CD4-positive, alpha-beta T cell treated with Interleukin-15 for 1 hour (primary cell): ENCODE results near the gene GCA.
A peak's percentile ranks its signal among the peaks of the same experiment; 100 is the strongest.

Experiments
- DNase-seq: peaks from one replicate; pipeline ENCODE4 v3.0.0-alpha.2; 2020

GCA gene, protein sequence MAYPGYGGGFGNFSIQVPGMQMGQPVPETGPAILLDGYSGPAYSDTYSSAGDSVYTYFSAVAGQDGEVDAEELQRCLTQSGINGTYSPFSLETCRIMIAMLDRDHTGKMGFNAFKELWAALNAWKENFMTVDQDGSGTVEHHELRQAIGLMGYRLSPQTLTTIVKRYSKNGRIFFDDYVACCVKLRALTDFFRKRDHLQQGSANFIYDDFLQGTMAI

DNA sequence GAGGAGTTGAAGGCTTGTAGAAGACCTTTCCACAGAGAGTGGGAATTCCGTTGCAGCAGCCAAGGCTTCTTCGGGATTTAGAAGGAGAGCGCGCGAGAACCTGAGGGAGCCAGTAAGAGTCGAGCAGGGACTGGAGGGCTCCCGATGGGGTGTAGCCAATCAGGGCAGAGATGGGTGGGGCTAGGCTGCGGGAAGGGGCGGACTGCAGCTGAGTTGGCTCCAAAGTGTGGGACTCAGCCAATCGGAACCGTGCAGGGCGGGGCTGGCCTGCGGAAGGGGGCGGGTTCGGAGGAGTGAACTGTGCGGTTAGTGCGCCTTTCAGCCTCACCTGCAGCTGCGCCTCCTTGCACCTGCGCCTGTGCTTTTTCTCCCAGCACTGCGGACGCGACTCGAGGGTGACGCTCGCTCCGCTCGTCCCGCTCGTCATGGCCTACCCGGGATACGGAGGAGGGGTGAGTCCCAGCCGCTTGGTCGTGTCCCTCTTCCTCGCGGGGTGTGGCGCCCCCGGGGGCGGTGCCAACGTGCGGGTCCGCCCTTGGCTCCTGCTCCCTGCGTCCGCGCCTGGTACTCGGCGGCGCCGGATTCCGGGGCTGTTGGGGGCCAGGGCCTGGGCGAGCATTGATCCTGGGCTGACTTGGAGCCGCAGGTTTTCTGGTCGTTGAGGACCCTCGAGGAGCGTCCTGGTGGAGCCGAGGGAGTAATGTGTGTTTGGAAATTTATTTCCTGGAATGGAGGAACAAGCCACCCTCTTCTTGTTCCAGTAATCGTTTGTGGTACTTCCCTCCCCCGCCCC lies at the start of gene GCA:
Gene GCA, plus strand, starts transcription at position 309 of the 793 bp plus-strand sequence. Its CDS starts 117 bp downstream, at position 426.
- peak; percentile 96 for DNase-seq

DNA sequence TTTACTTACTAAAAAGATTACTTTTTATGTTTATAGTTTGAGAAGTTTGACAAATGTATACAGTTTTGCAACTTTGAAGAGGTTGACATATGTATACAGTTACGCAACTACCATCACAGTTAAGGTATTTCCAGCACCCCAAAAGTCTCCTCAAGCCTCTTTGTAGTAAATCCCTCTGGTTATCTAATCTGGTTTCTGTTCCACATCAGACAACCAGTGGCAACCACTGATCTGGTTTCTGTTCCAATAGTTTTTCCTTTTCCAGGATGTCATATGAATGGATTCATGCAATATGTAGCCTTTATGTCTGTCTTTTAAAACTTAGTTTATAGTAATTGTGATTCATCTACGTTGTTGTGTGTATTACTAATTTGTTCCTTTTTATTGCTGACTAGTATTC lies 48.9 kb upstream of the GCA start:
- DNase-seq: no peak

DNA sequence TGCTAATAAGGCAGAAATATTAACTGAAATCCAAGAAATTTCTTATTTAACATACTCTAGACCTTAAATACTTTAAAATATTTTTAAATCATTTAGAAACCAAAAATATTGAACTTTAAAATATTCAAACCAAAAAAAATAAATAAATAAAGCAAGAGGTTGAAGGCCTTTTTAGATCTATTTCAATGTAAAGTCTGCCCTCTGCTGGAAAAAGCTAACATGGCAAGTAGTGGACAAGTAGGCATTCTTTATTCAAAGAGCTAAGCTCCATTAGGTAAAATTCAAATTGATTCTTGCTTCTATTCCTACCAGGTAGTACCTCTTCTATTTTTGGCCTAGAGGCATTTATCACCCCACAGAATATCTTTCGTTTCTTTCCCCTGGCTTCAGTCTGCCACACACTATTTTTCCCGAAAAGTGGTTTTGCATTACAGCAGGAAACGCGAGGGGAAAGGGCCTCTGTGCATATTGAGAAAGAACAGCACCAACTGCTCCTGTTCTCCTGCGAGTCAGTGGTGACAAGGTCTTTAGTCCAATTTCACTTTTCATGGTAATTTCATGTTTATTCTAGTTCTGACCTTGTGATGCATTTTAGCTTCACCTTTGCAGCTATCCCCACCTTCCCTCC lies 45.9 kb upstream of the GCA start:
- no peak for DNase-seq

DNA sequence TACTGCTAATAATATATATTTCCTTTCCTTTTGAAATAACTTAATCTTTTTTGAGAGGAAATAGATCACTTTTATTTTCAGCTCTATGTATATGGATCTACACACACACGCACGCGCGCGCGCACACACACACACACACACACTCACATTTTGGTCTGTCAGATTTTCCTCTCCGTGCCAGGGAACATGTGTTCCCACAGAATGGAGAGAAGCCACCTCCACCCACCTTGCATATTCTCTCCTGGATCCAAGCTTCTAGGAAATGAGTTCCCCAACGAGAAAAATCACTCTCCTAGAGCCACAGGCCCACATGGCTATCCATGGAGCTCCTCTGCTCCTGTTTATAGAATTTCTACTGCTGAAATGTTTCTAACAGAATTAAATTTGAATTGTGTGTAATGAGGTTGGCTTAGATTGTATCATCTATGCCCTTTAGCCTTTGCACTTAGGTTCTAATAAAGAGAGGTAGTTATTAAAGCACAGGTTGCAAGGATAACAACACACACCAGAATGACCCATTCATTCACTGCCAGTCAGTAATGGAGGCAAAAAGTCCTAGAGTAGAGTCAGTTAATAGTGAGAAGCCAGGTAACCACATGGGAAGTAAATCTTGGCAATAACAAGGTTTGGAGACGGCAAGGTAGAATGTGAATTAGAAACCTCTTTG lies 45.1 kb upstream of the GCA start:
- no peak for DNase-seq

DNA sequence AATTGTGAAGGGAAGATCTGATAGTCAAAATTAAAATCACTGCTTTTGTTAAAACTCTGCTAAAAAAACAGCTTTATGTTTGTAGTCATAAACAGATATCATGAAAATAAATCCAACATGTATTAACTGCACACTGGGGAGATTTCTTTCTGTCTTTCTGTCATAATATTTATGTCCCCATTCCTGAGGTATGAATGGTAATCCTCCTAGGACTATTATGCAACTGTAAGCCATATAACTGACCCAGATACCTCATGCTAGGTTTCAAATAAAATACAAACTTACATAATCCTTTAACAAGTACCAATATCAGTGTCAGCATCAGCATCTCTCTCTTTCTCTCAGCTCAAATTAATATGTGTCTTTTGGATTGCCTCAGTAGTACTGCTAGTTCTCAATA lies 43.7 kb upstream of the GCA start:
- no peak for DNase-seq

DNA sequence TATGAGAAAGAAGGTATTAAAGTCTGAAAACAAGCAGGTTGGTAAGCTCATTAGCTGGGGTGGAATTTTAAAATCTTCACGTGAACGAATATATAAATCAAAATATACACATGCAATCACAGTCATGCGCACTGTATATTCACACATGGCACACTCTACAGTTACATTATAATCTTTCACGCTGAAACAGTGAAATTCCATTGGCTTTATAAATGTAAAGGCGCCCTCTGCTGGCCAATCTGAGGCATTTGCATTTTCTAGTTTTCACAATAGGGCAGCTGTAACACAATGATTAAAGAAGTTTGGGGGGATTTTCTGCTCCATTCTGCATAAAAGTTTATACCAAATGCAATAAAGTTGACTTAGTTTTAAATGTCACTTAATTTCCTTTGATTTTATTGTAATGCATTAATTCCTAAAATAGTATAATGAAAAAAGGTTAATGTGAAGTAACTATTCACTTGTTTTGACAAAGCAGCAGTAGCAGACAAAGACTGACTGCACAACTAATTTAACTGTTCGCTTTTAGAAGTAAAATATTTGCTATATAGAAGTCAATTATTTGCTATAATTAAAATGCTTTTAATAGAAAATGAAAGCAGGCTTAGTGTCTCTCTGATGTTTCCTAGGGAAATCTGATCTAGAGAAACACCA lies 42.7 kb upstream of the GCA start:
- peak; percentile 43 for DNase-seq

DNA sequence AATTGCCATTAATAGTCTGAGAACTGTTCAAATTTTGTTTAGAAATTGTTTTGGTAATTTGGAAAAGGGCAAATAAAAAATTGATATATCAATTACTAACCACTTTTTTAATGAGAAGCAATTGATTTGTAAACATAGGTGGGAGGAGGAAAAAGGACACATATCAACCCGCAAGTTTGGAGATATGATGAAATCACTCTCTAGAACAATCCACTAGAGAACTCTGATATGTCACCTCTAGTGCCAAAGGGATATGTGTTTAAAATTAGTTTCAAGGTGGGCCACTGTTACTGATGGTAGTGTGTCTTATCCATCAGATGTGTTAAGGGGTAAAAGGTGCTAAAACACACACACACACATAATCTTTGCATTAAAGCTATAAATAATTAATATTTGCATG lies 42.1 kb upstream of the GCA start:
- DNase-seq: no peak

DNA sequence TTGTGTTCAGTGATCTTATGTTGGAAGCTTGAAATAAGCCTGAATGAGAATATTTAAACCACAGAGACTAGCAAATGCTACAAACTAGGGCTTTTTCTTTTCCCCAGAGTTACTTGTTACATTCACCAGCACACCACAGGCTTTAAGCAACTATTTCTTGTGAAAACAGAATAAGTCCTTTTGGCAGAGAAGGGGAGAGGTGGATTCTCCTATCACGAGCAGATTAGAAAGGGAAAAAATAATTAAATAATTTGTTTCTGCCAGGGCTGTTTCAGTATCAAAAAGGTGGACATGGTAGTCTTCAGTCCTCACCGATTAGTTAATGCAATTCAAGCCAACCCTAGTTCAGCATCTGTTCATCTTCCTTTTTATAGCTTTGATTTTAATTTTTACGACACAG lies 38.0 kb upstream of the GCA start:
- no peak for DNase-seq

DNA sequence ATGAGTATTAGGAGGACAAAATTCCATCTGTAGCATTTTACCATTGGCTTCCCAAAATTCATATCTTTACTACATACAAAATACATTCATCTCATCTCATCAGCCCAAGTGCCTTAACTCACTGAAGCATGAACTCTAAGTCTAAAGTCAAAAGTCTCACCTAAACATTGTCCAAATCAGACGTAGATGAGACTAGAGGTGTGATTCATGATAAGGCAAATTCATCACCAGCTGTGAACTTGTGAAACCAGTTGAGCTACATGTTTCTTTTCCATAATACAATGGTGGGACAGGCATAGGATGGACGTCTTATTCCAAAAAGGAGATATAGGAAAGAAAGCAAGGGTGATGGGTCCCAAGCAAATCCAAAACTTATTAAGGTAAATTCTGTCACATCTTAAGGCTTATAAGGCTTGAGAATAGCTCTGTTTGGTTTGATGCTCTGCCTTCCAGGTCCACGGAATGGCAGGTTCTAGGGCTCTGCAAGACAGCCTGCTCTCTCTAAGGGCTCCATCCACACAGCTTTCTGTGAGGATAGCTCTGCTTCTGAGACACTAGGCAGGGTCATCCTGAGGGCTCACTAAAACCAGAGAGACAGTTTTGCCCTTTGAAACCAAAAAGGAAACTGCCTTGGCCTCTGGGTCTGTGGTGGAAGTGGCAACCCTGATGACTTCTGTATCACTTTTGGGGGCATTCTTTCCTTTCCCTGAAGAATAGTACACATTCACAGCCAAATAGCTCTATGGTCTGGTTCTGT lies 35.0 kb upstream of the GCA start:
- no peak for DNase-seq

DNA sequence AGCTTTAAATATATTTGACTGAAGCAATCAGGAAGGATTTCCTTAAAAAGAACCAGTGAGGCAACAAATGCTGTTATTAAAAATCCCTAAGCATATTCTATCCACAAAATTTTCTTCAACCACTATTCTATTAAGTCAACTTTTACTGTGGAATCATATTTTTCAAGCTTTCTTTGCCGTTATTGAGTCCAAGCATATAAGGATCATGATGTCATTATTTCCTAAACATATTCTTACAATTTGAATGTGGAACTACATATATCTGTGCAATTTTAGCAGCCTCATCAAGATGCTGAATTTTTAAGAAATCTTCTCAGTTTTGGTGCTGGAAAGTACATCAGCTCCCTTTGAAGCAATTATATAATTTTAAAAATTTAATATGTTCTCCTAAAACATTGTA lies 31.1 kb upstream of the GCA start:
- no peak for DNase-seq

DNA sequence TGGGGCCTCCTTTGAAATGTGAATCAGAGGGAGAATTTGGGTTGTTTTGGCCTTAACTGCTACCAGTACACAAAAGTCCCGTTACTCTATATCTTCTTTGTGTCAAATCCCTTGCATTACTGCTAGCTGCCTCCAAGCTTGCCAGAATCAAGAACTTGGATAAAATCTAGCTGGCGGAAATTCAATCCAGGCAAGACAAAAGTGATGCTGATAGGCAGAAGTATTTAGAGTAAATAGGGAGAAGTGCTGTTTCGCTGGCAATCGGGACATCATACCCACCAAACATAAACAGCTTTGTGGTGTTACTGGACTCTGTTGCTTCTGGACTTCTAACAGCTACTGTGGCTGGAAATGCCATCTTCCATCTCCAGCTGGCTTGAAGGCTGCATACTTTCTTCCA lies 28.0 kb upstream of the GCA start:
- DNase-seq: no peak

DNA sequence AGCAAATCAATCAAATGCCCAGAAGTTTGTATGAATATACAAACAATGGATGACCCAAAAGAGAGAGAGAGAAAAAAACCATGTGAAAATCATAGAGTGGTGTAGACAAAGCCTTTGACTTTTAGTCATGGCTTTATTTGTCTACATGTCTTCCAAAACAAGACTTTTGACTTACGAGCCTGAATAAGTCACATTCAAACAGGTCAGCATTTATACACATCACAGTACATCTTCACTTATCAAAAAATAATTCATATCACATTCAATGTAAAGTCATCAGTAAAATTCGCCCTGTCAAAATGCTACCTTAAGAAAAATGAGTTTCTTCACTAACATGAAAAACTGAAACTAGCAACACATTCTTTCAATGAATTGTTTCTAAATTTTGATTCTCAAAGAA lies 27.3 kb upstream of the GCA start:
- no peak for DNase-seq

DNA sequence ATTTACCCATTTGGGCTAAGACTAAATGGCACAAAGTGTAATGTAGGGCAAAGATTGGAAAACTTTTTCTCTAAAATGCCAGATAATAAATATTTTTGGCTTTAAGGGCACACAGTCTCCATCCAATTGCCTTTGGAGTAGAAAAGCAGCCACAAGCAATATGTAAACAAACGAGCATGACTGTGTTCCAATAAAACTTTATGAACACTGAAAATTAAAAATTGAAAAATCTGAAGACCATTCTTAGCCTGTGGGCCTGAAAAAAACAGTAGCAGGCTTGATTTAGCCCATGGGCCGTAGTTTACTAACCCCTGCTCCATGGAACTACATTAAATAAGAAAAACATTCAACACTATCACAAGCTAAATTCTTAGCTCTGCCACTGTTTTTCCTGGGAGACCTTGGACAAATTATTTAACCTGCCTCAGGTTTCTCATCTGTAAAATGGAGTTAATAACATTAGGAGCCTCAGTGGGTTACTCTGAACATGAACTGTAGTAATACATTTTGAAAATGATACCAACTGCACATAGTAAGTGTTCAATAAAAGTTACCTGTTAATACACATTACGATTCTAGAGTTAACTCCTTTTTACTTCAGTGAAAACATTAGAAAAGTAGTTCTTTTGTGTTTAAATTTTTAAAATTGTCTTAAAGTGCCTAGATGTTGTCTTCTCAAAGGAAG lies 26.7 kb upstream of the GCA start:
- no peak for DNase-seq

DNA sequence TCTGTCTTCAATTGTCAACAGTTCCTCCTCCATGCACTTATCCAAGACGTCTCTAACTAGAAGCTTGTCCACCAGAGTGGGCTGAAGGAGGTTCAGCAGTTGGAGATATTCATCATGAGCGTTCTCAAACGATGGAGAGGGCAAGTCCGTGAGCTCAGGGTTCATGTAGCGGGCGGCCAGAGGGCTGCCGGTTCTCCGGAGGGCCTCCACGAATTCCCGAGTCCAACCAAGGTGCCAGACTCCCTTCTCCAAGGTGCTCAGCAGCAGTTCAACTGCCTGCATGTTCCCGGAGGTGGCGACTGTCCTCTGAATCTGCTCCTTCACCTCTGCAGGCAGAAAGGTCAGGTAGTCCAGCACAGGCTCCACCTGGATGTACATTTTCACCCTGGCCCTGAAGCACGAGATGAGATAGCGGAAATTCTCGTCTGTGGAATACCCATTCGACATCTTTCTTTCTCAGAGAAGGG lies 26.0 kb upstream of the GCA start:
- peak; percentile 30 for DNase-seq

DNA sequence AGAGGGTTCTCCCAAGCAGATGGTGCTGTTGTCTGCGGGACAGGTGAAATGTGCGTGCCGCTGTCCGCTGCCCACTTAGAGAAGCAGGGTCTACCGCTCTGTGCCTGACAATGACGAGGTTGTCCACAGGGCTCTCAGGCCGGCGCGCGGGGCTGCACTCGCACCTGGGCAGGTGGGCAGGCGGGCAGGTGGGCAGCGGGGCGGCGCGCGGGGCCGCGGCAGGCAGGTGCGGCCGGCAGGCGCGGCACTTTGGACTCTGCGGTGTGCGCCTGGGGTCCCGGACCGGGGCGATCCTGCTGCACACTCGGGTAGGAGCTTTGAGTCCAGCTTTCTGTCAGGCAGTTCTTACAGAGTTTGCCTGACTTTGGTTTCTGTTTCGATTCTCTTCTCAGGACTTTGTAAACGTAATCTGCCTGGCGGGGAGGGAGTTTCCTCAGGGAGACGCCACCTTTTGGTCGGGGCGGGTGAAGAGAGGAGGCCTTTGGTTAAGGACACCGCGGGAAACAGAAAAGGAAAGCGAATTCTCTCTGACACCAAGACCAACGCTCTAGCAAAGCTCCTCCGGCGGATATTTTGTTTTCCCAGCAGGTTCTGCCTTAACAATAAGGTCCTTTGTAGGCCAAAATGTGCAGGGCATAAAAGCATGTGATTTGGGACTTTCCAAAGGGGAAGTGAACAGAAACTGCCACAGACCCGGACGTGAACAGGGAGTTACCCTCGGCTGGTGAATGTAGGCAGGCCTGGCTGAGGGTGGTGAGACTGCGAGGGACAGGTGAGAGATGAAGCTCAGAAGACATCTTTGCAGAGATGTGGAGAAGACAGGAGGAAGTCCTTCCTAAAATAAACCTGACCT lies 25.4 kb upstream of the GCA start, which contains the start of gene IFIH1:
Gene IFIH1, minus strand, starts transcription at position 357 of the 853 bp plus-strand sequence. CDS start 377 bp downstream, outside the sequence.
- peak; percentile 89 for DNase-seq

DNA sequence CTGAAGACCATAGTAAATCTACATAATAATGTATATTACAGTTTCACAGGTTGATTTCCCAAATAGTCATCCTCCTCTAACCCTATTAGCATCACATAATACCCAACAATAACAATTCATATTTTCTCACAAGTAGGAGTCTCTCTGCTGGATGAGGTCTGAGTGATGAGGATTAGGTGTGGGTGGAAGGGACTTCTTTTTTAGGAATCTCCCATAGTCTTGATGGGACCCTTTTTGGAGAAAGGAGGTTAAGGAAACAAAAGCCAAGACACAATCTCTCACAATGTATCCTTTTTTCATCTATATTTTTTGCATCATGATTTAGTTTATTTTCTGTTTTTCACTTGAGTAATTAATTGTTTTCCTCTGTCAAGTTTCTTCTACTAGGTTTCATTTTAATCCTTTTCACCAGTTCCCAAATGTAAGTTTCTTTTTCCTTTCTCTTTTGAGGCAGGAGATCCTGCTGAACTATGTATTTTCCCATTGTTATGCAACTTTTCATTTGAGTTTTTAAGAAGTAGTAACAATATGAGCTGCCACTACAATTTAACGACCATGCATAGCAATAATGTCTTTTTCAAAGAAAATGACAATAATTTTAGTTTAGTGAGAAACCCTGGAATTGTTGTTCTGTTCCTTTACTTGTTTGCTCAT lies 22.9 kb upstream of the GCA start:
- DNase-seq: no peak

DNA sequence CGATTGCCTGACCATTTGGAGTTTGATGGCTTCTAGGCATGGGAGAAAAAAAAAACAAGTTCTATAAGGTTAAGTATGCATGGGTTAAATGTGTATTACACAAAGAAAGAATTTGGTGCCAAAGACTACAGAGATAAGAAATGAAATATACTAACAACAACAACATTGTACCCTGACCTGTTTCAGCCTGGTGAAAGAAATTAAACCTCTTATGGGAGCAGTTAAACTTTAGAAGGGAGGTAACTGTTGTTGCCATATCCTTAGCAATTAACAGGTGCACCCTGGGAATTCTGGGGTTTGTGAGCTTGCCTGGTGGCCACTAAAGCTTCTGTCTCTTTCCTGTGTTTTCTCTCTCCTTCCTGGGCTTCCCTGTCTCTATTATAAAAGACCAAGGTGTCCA lies 19.0 kb upstream of the GCA start:
- no peak for DNase-seq

DNA sequence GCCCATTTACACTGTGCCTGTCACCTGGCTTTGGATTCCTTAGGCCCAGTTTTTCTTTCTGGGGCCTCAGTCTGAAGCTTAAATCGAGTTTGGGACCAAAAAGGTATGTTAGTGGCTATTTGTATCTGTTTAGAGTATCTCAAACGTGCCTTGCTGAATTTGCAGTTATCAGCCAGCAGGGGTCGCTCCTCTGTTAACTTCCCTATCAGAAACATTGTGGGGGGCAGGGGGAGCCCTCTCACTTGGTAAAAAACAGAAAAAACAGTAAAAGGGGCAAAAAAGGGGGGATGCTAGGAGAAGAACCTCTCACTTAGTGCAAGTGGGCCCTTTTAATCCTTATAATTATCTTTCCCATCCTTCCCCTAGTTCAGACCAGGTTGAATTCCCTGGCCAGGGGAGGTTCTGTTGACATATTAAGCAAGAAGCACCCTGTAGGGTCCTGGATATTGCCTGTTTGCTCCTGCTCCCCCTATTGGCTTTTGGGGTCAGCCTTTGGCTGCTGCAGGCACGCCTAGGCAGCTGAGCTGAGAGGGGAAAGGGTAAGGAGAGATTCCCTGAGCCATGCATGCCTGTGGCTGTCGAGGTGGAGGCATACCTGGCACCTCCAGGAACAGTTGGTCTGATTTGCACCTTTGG lies 16.7 kb upstream of the GCA start:
- DNase-seq: no peak

DNA sequence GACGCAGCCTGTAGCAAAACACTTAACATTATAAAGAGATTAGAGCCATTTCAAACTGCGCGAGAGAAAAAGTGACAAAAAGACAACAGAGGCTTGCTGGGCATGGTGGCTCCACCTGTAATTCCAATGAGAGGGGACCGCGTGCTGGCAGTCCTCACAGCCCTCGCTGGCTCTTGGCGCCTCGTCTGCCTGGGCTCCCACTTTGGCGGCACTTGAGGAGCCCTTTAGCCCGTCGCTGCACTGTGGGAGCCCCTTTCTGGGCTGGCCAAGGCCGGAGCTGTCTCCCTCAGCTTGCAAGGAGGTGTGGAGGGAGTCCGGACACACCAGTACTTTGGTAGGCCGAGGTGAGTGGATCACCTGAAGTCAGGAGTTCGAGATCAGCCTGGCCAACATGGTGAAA lies 16.1 kb upstream of the GCA start:
- no peak for DNase-seq
